K562 (cell line): Measurements from ENCODE around the gene ATP13A4. TPM values are rescaled to one million over a fixed set of nuclear protein-coding genes. Genes with fewer than 3 reads are reported as not detected.

ENCODE experiments used
- ATAC-seq: fragments of 200-7000 bp; cut with Tn5 transposase; 3 replicates; pipeline ENCODE4 v1.9.1; 2020; ENCODE audit warnings: moderate library complexity
- BruUV-seq: library from RNA; stranded (reverse); fragments of 400-500 nt; replicated peaks from 2 replicates; lab custom pipeline; 2021; lab: Mats Ljungman, UMichigan
- CTCF ChIA-PET: fragments of 300-600 bp; formaldehyde crosslinking; extraction: SDS; loops from one replicate; lab custom pipeline; 2021; ENCODE audit warnings: low intra/inter-chr PET ratio; lab: Yijun Ruan, JAX
- POLR2A ChIA-PET: fragments of 300-600, 350-650 bp; sonication (Branson Sonifier 250); formaldehyde crosslinking; extraction: SDS; loops from one replicate; lab custom pipeline; 2021; ENCODE audit warnings: antibody characterized with exemption, inconsistent platforms; lab: Yijun Ruan, JAX
- DNase-seq, 4 experiments: peaks; one replicate each; pipeline versions ENCODE4 v3.0.0 to v3.0.0-alpha.2; 2011 to 2018; ENCODE audit warnings: low spot score in 3 of 4, mixed read lengths in 3 of 4; ENCODE audit errors: extremely low read depth in 1 of 4
- FAIRE-seq: peaks from 2 replicates; lab custom pipeline; 2011; peaks lifted over from hg19 to GRCh38; lab: Jason Lieb, UNC
- H2AFZ ChIP-seq: 2 replicates; pipeline ENCODE4 v1.6.0; 2011; ENCODE audit warnings: low read depth, low read length, control low read depth, inconsistent platforms
- H3K27ac ChIP-seq: fragments of 200-600 bp; 3 replicates; pipeline ENCODE4 v1.8.0; 2011; ENCODE audit warnings: low read depth, mild to moderate bottlenecking, control low read depth, inconsistent platforms, low read length, moderate library complexity, mixed read lengths; ENCODE audit errors: extremely low read depth
- H3K27me3 ChIP-seq, 2 experiments: fragments of 300-600 bp in 1 of 2; 2 replicates in 1 of 2; 3 replicates in 1 of 2; pipeline versions ENCODE4 v1.6.0 to v1.8.0; 2011; ENCODE audit warnings: inconsistent platforms in 2 of 2, low read length in 2 of 2, mild to moderate bottlenecking in 1 of 2, mixed read lengths in 1 of 2, moderate library complexity in 1 of 2; ENCODE audit not compliant: control insufficient read depth in 2 of 2, insufficient read depth in 2 of 2
- H3K36me3 ChIP-seq: fragments of 300-600 bp; 3 replicates; pipeline ENCODE4 v1.8.0; 2011; ENCODE audit warnings: mild to moderate bottlenecking, low read length, inconsistent platforms; ENCODE audit not compliant: control insufficient read depth, insufficient read depth
- H3K4me1 ChIP-seq, 2 experiments: fragments of 200-600 bp in 1 of 2; replicated peaks in 1 of 2; 2 replicates in 1 of 2; 3 replicates in 1 of 2; pipeline versions ENCODE4 v1.5.1 to v1.8.0; 2011; ENCODE audit warnings: inconsistent platforms in 2 of 2, low read length in 2 of 2, mild to moderate bottlenecking in 1 of 2, mixed read lengths in 1 of 2, moderate library complexity in 1 of 2; ENCODE audit not compliant: control insufficient read depth in 2 of 2, insufficient read depth in 2 of 2
- H3K4me2 ChIP-seq: 2 replicates; pipeline ENCODE4 v1.6.1; 2011; ENCODE audit warnings: low read length, control low read depth, inconsistent platforms, mixed read lengths; ENCODE audit not compliant: insufficient read depth
- H3K4me3 ChIP-seq: fragments of 200-600 bp; sonication (generic), shearing (Covaris generic); 2 replicates; pipeline ENCODE4 v1.5.1; 2016; ENCODE audit warnings: control low read depth, inconsistent platforms
- H3K79me2 ChIP-seq: fragments of 200-600 bp; 3 replicates; pipeline ENCODE4 v1.8.0; 2011; ENCODE audit warnings: low read length, inconsistent platforms; ENCODE audit not compliant: control insufficient read depth, insufficient read depth
- H3K9ac ChIP-seq, 2 experiments: 2 replicates each; pipeline versions ENCODE4 v1.6.0 to v1.6.1; 2011; ENCODE audit warnings: low read depth in 2 of 2, low read length in 2 of 2, control low read depth in 1 of 2, inconsistent platforms in 1 of 2, mild to moderate bottlenecking in 1 of 2, mixed read lengths in 1 of 2; ENCODE audit not compliant: insufficient read depth in 1 of 2
- H3K9me1 ChIP-seq: one replicate; pipeline ENCODE4 v1.6.0; 2011; ENCODE audit warnings: inconsistent platforms, mild to moderate bottlenecking, low read length, moderate library complexity; ENCODE audit not compliant: control insufficient read depth, insufficient read depth
- H3K9me3 ChIP-seq: replicated peaks from 2 replicates; pipeline ENCODE4 v1.5.1; 2011; ENCODE audit warnings: low read depth, low read length, inconsistent platforms; ENCODE audit not compliant: control insufficient read depth, insufficient read depth
- H4K20me1 ChIP-seq: replicated peaks from 2 replicates; pipeline ENCODE4 v1.6.1; 2011; ENCODE audit warnings: low read length, inconsistent platforms, mixed read lengths; ENCODE audit not compliant: control insufficient read depth, insufficient read depth
- HBP1 ChIP-seq: fragments of 450-650 bp; formaldehyde crosslinking; IDR thresholded peaks from 2 replicates; pipeline ENCODE4 v1.4.0; 2022; ENCODE audit warnings: missing genetic modification characterization
- KAT7 ChIP-seq: sonication (generic); formaldehyde crosslinking; IDR thresholded peaks from 2 replicates; pipeline ENCODE4 v1.8.0; 2022; ENCODE audit warnings: missing genetic modification reagents, mild to moderate bottlenecking, borderline replicate concordance
- NFIC ChIP-seq: fragments of 450-650 bp; IDR thresholded peaks from 2 replicates; pipeline ENCODE4 v1.6.1; 2017; ENCODE audit warnings: mild to moderate bottlenecking, inconsistent platforms
- NFIX ChIP-seq: fragments of 250-450 bp; sonication (Bioruptor Pico); IDR thresholded peaks from 2 replicates; pipeline ENCODE4 v1.4.0; 2020; ENCODE audit warnings: low read depth, mild to moderate bottlenecking, moderate library complexity
- SMARCA5 ChIP-seq: fragments of 450-650 bp; IDR thresholded peaks from 2 replicates; pipeline ENCODE4 v1.6.1; 2016
- in situ Hi-C: fragments of 300-500 bp; cut with MboI; formaldehyde crosslinking; loops from 4 replicates; pipeline ENCODE4 v1.15.0; 2018; ENCODE audit warnings: inconsistent platforms, mixed read lengths
- intact Hi-C: fragments of 100-400 bp; cut with micrococcal nuclease; formaldehyde crosslinking; loops from 2 replicates; pipeline ENCODE4 v1.14.2; 2022
- polyA plus RNA-seq, 8 experiments: library from polyadenylated mRNA; depleted of rRNA in 4 of 8; stranded (reverse) in 5 of 8; unstranded in 3 of 8; fragments of >200 nt; fragmentation: Nextera tagmentation in 2 of 8; fragmentation: Illumina TruSeq in 1 of 8; extraction: Ambion mirVana in 2 of 8; extraction: Trizol in 1 of 8; gene quantifications; 2 replicates each; pipeline versions ENCODE4 v1.2.1 to v1.2.3, GENCODE V29; 2011 to 2014; ENCODE audit warnings: inconsistent platforms in 1 of 8, missing spikeins in 1 of 8
- total RNA-seq, 7 experiments: library from RNA; depleted of rRNA in 6 of 7; stranded (reverse); fragments of >200 nt in 6 of 7; fragmentation: Illumina TruSeq in 2 of 7; extraction: Trizol in 2 of 7; gene quantifications; 2 replicates each; pipeline versions ENCODE4 v1.2.1 to v1.2.3, GENCODE V29; 2011 to 2021; ENCODE audit warnings: low replicate concordance in 1 of 7

The ATP13A4 gene
- total and polyA plus RNA-seq, 9 of the 15 experiments (the other 6 are each of a cell fraction or from before 2014, with no cell fraction given) = 0.03 to 0.14 (median 0.07) TPM; not detected in 6

GRCh38 chr3:193589129-193589528 lies 34.4 kb upstream of the ATP13A4 start (continued):
- TF ChIP-seq HBP1 (CRISPR knock-in tag) = no peak

GRCh38 chr3:193586526-193586925 lies 31.8 kb upstream of the ATP13A4 start:
- ATAC-seq = no peak

More at GRCh38 chr3:193586526-193586925, 31.8 kb upstream of the ATP13A4 start:
- no peaks in the 10 kb centered on the region for H3K27me3 ChIP-seq
- H3K9me1 ChIP-seq = no peaks in the 10 kb centered on the region
- no peak for FAIRE-seq
- in situ Hi-C loops = no loop called here
- TF ChIP-seq NFIX (CRISPR knock-in tag) (peak; percentile 63), KAT7 (CRISPR knock-in tag) (no peak), NFIC (peak; percentile 86), SMARCA5 (no peak)
- no peaks in the 10 kb centered on the region for H3K36me3 ChIP-seq
- CTCF ChIA-PET = no interaction called here
- no TSS peak for BruUV-seq
- POLR2A ChIA-PET = no interaction called here
- no peaks in the 10 kb centered on the region for H3K9me3 ChIP-seq
- no peak overlapping the region for H2AFZ ChIP-seq
- H3K79me2 ChIP-seq = no peaks in the 10 kb centered on the region
- no peak overlapping the region for H3K4me2 ChIP-seq
- intact Hi-C loops = no loop called here
- no peak overlapping the region for H3K4me3 ChIP-seq
- H3K4me1 ChIP-seq = peaks cover 0 to 11% of the 10 kb centered on the region in 2 experiments; a peak in 2 of 5 replicates
- no peak overlapping the region for H3K9ac ChIP-seq
- H3K27ac ChIP-seq = no peak overlapping the region
- H4K20me1 ChIP-seq = no peaks in the 10 kb centered on the region
- no peak for DNase-seq
